HG02571 (cell line): ENCODE measurements around the gene ZNF22.
A peak's percentile ranks its signal among the peaks of the same experiment; 100 is the strongest.

Source experiments
- ATAC-seq: cut with Tn5 transposase; IDR thresholded peaks from one replicate; pipeline ENCODE4 v1.9.1; 2021; ENCODE audit warnings: mild to moderate bottlenecking, moderate library complexity; ENCODE audit not compliant: unreplicated experiment

Gene ZNF22

GRCh38 chr10:44975431-44976331 is 25.0 kb upstream of the ZNF22 start:
- ATAC-seq: no peak

GRCh38 chr10:44976352-44977198 is 24.1 kb upstream of the ZNF22 start:
- ATAC-seq: no peak

- ATAC-seq: no peak
Measured at GRCh38 chr10:44977287-44978212, 23.2 kb upstream of the ZNF22 start.

GRCh38 chr10:44978213-44978569 is 22.5 kb upstream of the ZNF22 start:
- ATAC-seq: no peak

GRCh38 chr10:44978570-44979280 is 22.0 kb upstream of the ZNF22 start, which contains the start of gene DEPP1:
DEPP1 (minus strand) TSS chr10:44978809; CDS start chr10:44978030, 779 bp downstream.
- ATAC-seq: no peak

GRCh38 chr10:44979281-44980191 is 21.2 kb upstream of the ZNF22 start:
- ATAC-seq: no peak

GRCh38 chr10:44980309-44981171 is 20.2 kb upstream of the ZNF22 start:
- peak; percentile 31 for ATAC-seq

- peak; percentile 41 for ATAC-seq
Measured at GRCh38 chr10:44981172-44982113, 19.3 kb upstream of the ZNF22 start.

GRCh38 chr10:44982114-44982460 is 18.6 kb upstream of the ZNF22 start:
- no peak for ATAC-seq

- ATAC-seq: no peak
Measured at GRCh38 chr10:44982496-44982895, 18.2 kb upstream of the ZNF22 start.

- ATAC-seq: no peak
Measured at GRCh38 chr10:44983066-44983894, 17.4 kb upstream of the ZNF22 start.

- no peak for ATAC-seq
Measured at GRCh38 chr10:44983895-44984278, 16.8 kb upstream of the ZNF22 start.

- ATAC-seq: no peak
Measured at GRCh38 chr10:44984671-44985101, 16.0 kb upstream of the ZNF22 start.

- ATAC-seq: no peak
Measured at GRCh38 chr10:44985175-44985681, 15.5 kb upstream of the ZNF22 start.

GRCh38 chr10:44986179-44986578 is 14.5 kb upstream of the ZNF22 start:
- no peak for ATAC-seq

GRCh38 chr10:44986670-44987069 is 14.1 kb upstream of the ZNF22 start:
- ATAC-seq: no peak
